Activated CD4-positive, alpha-beta T cell treated with anti-CD3 and anti-CD28 coated beads, Interleukin-2, amount 10 ng/mL, durations not matched to agents 7 days and 5 days (primary cell): Measurements from ENCODE around the gene GRSF1. TPM values are rescaled to one million over a fixed set of nuclear protein-coding genes. Genes with fewer than 3 reads are reported as not detected.

Source experiments
- CTCF ChIA-PET: fragments of 350-600 bp; sonication (Branson Sonifier 250); formaldehyde crosslinking; loops from one replicate; lab custom pipeline; 2021; ENCODE audit warnings: antibody characterized with exemption; lab: Charles Lee
- POLR2A ChIA-PET: fragments of 350-600 bp; sonication (Branson Sonifier 250); formaldehyde crosslinking; loops from one replicate; lab custom pipeline; 2021; ENCODE audit warnings: antibody characterized with exemption; lab: Charles Lee
- DNase-seq: peaks from one replicate; pipeline ENCODE4 v3.0.0-alpha.2; 2020
- H3K27ac Mint-ChIP-seq: one replicate; pipeline ENCODE4 v1.8.0; 2021; ENCODE audit warnings: mild to moderate bottlenecking, moderate library complexity, mixed read lengths
- H3K27me3 Mint-ChIP-seq: one replicate; pipeline ENCODE4 v1.8.0; 2021; ENCODE audit warnings: mixed read lengths
- H3K36me3 Mint-ChIP-seq: one replicate; pipeline ENCODE4 v1.8.0; 2021; ENCODE audit warnings: low read depth, mixed read lengths
- H3K4me1 Mint-ChIP-seq: one replicate; pipeline ENCODE4 v1.8.0; 2021; ENCODE audit warnings: mixed read lengths
- H3K4me3 Mint-ChIP-seq: one replicate; pipeline ENCODE4 v1.8.0; 2021; ENCODE audit warnings: mild to moderate bottlenecking, moderate library complexity, mixed read lengths
- H3K9me3 Mint-ChIP-seq: one replicate; pipeline ENCODE4 v1.8.0; 2021; ENCODE audit warnings: mixed read lengths
- total RNA-seq, 2 experiments: library from RNA; stranded (reverse); gene quantifications; one replicate each; pipeline ENCODE4 v1.2.3, GENCODE V29; 2021

Gene GRSF1
- total RNA-seq, 2 experiments from 2014 or later = 65.2 to 76.8 TPM

- no peaks in the 10 kb centered on the region for H3K27me3 Mint-ChIP-seq
- peaks cover 2% of the 10 kb centered on the region for H3K4me1 Mint-ChIP-seq
- H3K9me3 Mint-ChIP-seq = no peaks in the 10 kb centered on the region
- no peak overlapping the region for H3K27ac Mint-ChIP-seq
- DNase-seq = no peak
- ChIA-PET CTCF (interaction anchor here (0.7 kb wide), 1 partner anchor 8 kb away, joined by 3 read pairs; no protein-coding TSS in a partner anchor), POLR2A (interaction anchor here (0.6 to 0.7 kb wide), 2 partner anchors 143 to 289 kb away, joined by 4 to 8 read pairs; no protein-coding TSS in a partner anchor)
- H3K4me3 Mint-ChIP-seq = no peak overlapping the region
- H3K36me3 Mint-ChIP-seq = peaks cover 65% of the 10 kb centered on the region
These were observed 10.7 kb downstream of the GRSF1 start for GRCh38 chr4:70829015-70829414.

GRCh38 chr4:70818921-70819320 is 20.8 kb downstream of the GRSF1 start:
- Mint-ChIP-seq H3K9me3 (no peaks in the 10 kb centered on the region), H3K4me3 (no peak overlapping the region), H3K27me3 (no peaks in the 10 kb centered on the region), H3K36me3 (peaks cover 51% of the 10 kb centered on the region), H3K27ac (no peak overlapping the region), H3K4me1 (peaks cover 14% of the 10 kb centered on the region)
- ChIA-PET POLR2A (no interaction called here), CTCF (no interaction called here)
- DNase-seq = no peak

GRCh38 chr4:70818173-70818855 is 21.4 kb downstream of the GRSF1 start:
- ChIA-PET CTCF (no interaction called here), POLR2A (no interaction called here)
- H3K27ac Mint-ChIP-seq = no peak overlapping the region
- H3K27me3 Mint-ChIP-seq = no peaks in the 10 kb centered on the region
- H3K36me3 Mint-ChIP-seq = peaks cover 49% of the 10 kb centered on the region
- DNase-seq = no peak
- H3K4me3 Mint-ChIP-seq = no peak overlapping the region
- no peaks in the 10 kb centered on the region for H3K9me3 Mint-ChIP-seq
- H3K4me1 Mint-ChIP-seq = peaks cover 14% of the 10 kb centered on the region

- DNase-seq = no peak
- H3K4me3 Mint-ChIP-seq = no peak overlapping the region
- no peaks in the 10 kb centered on the region for H3K27me3 Mint-ChIP-seq
- H3K4me1 Mint-ChIP-seq = peaks cover 13% of the 10 kb centered on the region
- H3K36me3 Mint-ChIP-seq = peaks cover 37% of the 10 kb centered on the region
- CTCF ChIA-PET = interaction anchor here (0.6 kb wide), 1 partner anchor 945 kb away, joined by 3 read pairs; no protein-coding TSS in a partner anchor
- H3K27ac Mint-ChIP-seq = no peak overlapping the region
- POLR2A ChIA-PET = no interaction called here
- no peaks in the 10 kb centered on the region for H3K9me3 Mint-ChIP-seq
These were observed 22.8 kb downstream of the GRSF1 start for GRCh38 chr4:70816894-70817293.

GRCh38 chr4:70815370-70815769 is 24.3 kb downstream of the GRSF1 start:
- H3K27me3 Mint-ChIP-seq = no peaks in the 10 kb centered on the region
- ChIA-PET CTCF (no interaction called here), POLR2A (no interaction called here)
- peaks cover 12% of the 10 kb centered on the region for H3K4me1 Mint-ChIP-seq
- peaks cover 28% of the 10 kb centered on the region for H3K36me3 Mint-ChIP-seq
- H3K9me3 Mint-ChIP-seq = no peaks in the 10 kb centered on the region
- H3K4me3 Mint-ChIP-seq = no peak overlapping the region
- DNase-seq = no peak
- H3K27ac Mint-ChIP-seq = no peak overlapping the region

- ChIA-PET CTCF (no interaction called here), POLR2A (no interaction called here)
- H3K27ac Mint-ChIP-seq = peak overlapping the region; percentile 27
- H3K4me3 Mint-ChIP-seq = no peak overlapping the region
- no peaks in the 10 kb centered on the region for H3K27me3 Mint-ChIP-seq
- peaks cover under 1% of the 10 kb centered on the region for H3K4me1 Mint-ChIP-seq
- no peaks in the 10 kb centered on the region for H3K9me3 Mint-ChIP-seq
- no peaks in the 10 kb centered on the region for H3K36me3 Mint-ChIP-seq
- DNase-seq = no peak
These were observed 31.5 kb downstream of the GRSF1 start for GRCh38 chr4:70808151-70808550.

- H3K4me1 Mint-ChIP-seq = peaks cover 19% of the 10 kb centered on the region
- H3K36me3 Mint-ChIP-seq = peaks cover 2% of the 10 kb centered on the region
- peak overlapping the region; percentile 7 for H3K27ac Mint-ChIP-seq
- DNase-seq = no peak
- no peaks in the 10 kb centered on the region for H3K27me3 Mint-ChIP-seq
- CTCF ChIA-PET = interaction anchor here (1.0 to 1.2 kb wide), 2 partner anchors 23 to 190 kb away, joined by 3 to 4 read pairs; partner anchors contain the start of gene DCK
- H3K9me3 Mint-ChIP-seq = no peaks in the 10 kb centered on the region
- H3K4me3 Mint-ChIP-seq = no peak overlapping the region
- POLR2A ChIA-PET = no interaction called here
These were observed 36.6 kb downstream of the GRSF1 start for GRCh38 chr4:70802928-70803580.

GRCh38 chr4:70801265-70801809 is 38.4 kb downstream of the GRSF1 start:
- Mint-ChIP-seq H3K4me1 (peaks cover 19% of the 10 kb centered on the region), H3K36me3 (peaks cover 7% of the 10 kb centered on the region), H3K27ac (peak overlapping the region; percentile 38), H3K27me3 (no peaks in the 10 kb centered on the region), H3K4me3 (no peak overlapping the region), H3K9me3 (peaks cover 4% of the 10 kb centered on the region)
- ChIA-PET POLR2A (no interaction called here), CTCF (no interaction called here)
- DNase-seq = no peak

- CTCF ChIA-PET = no interaction called here
These were observed 46.1 kb downstream of the GRSF1 start for GRCh38 chr4:70793626-70794025.

GRCh38 chr4:70788733-70789132 is 51.0 kb downstream of the GRSF1 start:
- Mint-ChIP-seq H3K36me3 (peaks cover 14% of the 10 kb centered on the region), H3K9me3 (no peaks in the 10 kb centered on the region), H3K27me3 (no peaks in the 10 kb centered on the region), H3K4me1 (no peaks in the 10 kb centered on the region), H3K4me3 (no peak overlapping the region), H3K27ac (no peak overlapping the region)
- POLR2A ChIA-PET = no interaction called here
- CTCF ChIA-PET = no interaction called here
- no peak for DNase-seq

More at GRCh38 chr4:70793626-70794025, 46.1 kb downstream of the GRSF1 start:
- no peak overlapping the region for H3K4me3 Mint-ChIP-seq
- H3K36me3 Mint-ChIP-seq = peaks cover 18% of the 10 kb centered on the region
- POLR2A ChIA-PET = no interaction called here
- no peaks in the 10 kb centered on the region for H3K4me1 Mint-ChIP-seq
- H3K27me3 Mint-ChIP-seq = no peaks in the 10 kb centered on the region
- DNase-seq = no peak
- H3K9me3 Mint-ChIP-seq = peaks cover 6% of the 10 kb centered on the region
- H3K27ac Mint-ChIP-seq = no peak overlapping the region

GRCh38 chr4:70787496-70787895 is 52.2 kb downstream of the GRSF1 start:
- ChIA-PET POLR2A (no interaction called here), CTCF (no interaction called here)
- Mint-ChIP-seq H3K36me3 (peaks cover 12% of the 10 kb centered on the region), H3K4me1 (no peaks in the 10 kb centered on the region), H3K9me3 (no peaks in the 10 kb centered on the region), H3K4me3 (no peak overlapping the region), H3K27ac (no peak overlapping the region), H3K27me3 (no peaks in the 10 kb centered on the region)
- DNase-seq = no peak

- Mint-ChIP-seq H3K9me3 (no peaks in the 10 kb centered on the region), H3K4me3 (no peak overlapping the region), H3K36me3 (no peaks in the 10 kb centered on the region), H3K27me3 (no peaks in the 10 kb centered on the region), H3K27ac (no peak overlapping the region), H3K4me1 (no peaks in the 10 kb centered on the region)
- POLR2A ChIA-PET = no interaction called here
- CTCF ChIA-PET = interaction anchor here (1.4 kb wide), 1 partner anchor 48 kb away, joined by 4 read pairs; no protein-coding TSS in a partner anchor
- DNase-seq = no peak
These were observed 56.6 kb downstream of the GRSF1 start for GRCh38 chr4:70783096-70783495.

- CTCF ChIA-PET = interaction anchor here (0.7 to 1.2 kb wide), 3 partner anchors 11 to 202 kb away, joined by 3 read pairs; no protein-coding TSS in a partner anchor
- Mint-ChIP-seq H3K27me3 (no peaks in the 10 kb centered on the region), H3K27ac (no peak overlapping the region), H3K4me3 (no peak overlapping the region), H3K36me3 (no peaks in the 10 kb centered on the region), H3K4me1 (no peaks in the 10 kb centered on the region), H3K9me3 (no peaks in the 10 kb centered on the region)
- POLR2A ChIA-PET = no interaction called here
- no peak for DNase-seq
These were observed 60.7 kb downstream of the GRSF1 start for GRCh38 chr4:70778888-70779422.
